HT-29 (cell line): ENCODE data around the gene RAB4B. TPM values are rescaled to one million over a fixed set of nuclear protein-coding genes. Genes with fewer than 3 reads are reported as not detected.
"Not testable (repeated sequence)": the region's sequence is repeated elsewhere in the genome, so short reads cannot be mapped to it uniquely, and the experiment has no call there.

Experiments used
- DNase-seq: peaks from one replicate; pipeline ENCODE4 v3.0.0-alpha.2; 2015; ENCODE audit warnings: low spot score
- total RNA-seq: library from RNA; depleted of rRNA; stranded (reverse); fragments of >200 nt; shearing (Covaris generic); gene quantifications from 2 replicates; pipeline ENCODE4 v1.2.3, GENCODE V29; 2014

RAB4B gene
- total RNA-seq, 1 experiment from 2014 or later: 51.3 TPM

GRCh38 chr19:40822704-40823553, 44.9 kb downstream of the RAB4B start:
- DNase-seq: not testable (repeated sequence)

DNA sequence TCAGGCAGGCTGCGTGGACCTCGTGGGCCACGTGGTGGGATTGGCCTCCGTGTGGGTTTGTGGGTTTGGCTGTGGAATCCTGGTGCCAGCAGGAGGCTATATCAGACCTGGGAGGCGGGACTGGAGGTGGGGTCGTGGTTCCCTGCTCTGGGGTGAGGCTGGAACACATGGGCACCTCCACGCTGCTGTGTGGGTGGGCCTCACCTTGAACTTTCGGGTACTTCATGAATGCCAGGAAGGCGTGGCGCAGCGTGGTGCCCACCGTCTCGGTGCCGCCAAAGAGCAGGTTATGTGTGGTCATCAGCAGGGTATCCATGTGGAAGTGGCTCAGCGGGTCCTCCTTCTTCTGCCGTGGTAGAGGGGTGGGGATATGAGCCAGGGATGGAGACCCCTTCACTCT, 46.9 kb downstream of the RAB4B start:
- not testable (repeated sequence) for DNase-seq

- not testable (repeated sequence) for DNase-seq
Measured at GRCh38 chr19:40825460-40826095, 47.5 kb downstream of the RAB4B start.

- DNase-seq: not testable (repeated sequence)
Measured at GRCh38 chr19:40826312-40826698, 48.3 kb downstream of the RAB4B start.

GRCh38 chr19:40826699-40827385, 48.8 kb downstream of the RAB4B start:
- not testable (repeated sequence) for DNase-seq

DNA sequence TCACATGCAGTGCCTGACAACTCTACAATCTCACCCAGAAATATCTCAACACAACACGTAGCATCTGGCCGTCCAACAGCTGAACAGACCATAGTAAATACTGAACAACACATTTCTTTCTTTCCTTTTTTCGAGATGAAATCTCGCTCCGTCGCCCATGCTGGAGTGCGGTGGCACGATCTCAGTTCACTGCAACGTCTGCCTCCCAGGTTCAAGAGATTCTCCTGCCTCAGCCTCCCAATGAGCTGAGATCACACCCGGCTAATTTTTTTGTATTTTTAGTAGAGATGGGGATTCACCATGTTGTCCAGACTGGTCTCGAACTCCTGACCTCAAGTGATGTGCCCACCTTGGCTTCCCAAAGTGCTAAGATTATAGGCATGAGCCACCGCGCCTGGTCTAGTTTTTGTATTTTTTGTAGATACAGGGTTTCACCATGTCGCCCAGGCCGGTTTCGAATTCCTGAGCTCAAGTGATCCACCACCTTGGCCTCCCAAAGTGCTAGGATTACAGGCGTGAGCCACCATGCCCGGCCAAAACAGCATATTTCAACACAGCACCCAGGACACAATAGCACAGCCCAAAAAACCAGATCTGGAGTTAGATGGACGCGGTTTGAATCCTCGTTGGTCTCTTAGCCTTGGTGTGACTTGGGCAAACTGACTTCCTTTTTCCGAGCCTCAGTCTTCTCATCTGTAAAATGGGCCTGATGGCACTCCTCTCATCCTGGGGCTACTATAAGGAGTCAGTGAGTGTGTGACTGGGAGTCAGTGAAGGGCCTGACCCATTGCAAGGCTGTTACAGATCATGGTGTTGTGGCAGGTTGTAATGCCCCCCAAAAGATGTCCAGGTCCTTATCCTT, 49.6 kb downstream of the RAB4B start:
- DNase-seq: no peak

GRCh38 chr19:40829205-40829604, 51.2 kb downstream of the RAB4B start:
- no peak for DNase-seq

- not testable (repeated sequence) for DNase-seq
Measured at GRCh38 chr19:40830741-40831140, 52.7 kb downstream of the RAB4B start.

GRCh38 chr19:40831502-40832430, 53.7 kb downstream of the RAB4B start:
- DNase-seq: peak; percentile 45

GRCh38 chr19:40832431-40832790, 54.4 kb downstream of the RAB4B start:
- not testable (repeated sequence) for DNase-seq

GRCh38 chr19:40833728-40834533, 55.9 kb downstream of the RAB4B start:
- DNase-seq: not testable (repeated sequence)

GRCh38 chr19:40836754-40837429, 58.8 kb downstream of the RAB4B start:
- DNase-seq: no peak

DNA sequence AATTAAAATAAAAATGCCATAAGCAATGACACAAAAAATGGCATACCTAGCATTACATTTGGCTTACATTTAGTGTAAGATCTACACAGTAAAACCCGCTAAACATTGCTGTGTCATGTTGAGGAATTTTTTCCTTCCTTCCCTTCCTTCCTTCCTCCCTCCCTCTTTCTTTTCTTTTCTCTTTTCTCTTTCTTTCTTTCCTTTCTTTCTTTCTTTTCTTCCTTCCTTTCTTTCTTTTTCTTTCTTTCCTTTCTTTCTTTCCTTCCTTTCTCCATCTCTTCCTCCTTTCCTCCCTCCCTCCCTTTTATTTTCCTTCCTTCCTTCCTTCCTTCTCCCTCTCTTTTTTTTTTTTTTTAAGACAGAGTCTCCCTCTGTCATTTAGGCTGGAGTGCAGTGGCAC, 60.4 kb downstream of the RAB4B start:
- DNase-seq: not testable (repeated sequence)

DNA sequence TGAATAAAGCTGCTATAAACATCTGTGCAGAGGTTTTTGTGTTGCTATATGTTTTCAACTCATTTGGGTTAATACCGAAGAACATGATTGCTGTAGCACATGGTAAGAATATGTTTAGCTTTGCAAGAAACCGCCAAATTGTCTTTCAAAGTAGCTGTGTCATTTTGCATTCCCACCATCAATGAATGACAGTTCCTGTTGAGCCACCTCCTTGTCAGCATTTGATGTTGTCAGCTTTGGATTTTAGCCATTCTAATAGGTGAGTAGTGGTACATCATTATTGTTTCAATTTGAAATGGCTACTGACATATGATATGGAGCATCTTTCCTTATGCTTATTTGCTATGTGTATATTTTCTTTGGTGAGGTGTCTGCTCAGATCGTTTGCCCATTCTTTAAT, 64.0 kb downstream of the RAB4B start:
- DNase-seq: not testable (repeated sequence)

DNA sequence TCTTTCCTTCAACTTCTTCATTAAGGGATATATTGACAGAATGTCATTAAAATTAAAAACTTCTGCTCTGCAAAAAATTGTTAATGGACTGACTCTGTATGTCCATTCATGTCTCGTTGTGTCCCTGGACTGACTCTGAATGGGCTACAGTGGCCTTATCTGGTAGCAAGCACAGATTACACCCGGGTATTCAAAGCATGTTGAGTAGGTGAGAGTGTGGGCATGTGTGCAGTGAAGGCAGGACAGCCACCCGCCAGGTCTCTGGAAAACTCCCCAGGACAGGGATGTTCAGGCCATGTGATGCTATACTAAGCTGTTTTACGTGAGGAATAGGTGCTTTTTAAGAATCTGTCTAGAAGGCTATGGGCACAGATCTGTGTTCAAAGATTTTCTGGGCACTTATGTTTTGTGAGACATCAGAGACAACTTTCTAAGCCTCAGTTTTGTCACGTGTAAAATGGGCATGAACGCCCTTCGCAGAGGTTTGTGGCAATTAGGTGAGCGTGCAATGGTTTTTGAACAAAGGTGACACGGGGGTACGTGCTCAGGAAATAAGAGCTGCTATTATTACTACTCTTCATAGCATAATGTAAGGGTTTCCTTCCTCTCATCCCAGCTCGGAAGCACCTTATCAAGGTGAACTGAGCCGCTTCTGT, 65.1 kb downstream of the RAB4B start:
- not testable (repeated sequence) for DNase-seq

- not testable (repeated sequence) for DNase-seq
Measured at GRCh38 chr19:40843653-40844052, 65.6 kb downstream of the RAB4B start.
